Kidney (tissue), 14 donors: Measurements from ENCODE around the gene PRKG2. TPM values are rescaled to one million over a fixed set of nuclear protein-coding genes. Genes with fewer than 3 reads are reported as not detected.

Experiments used
- DNase-seq, 5 donors: peaks; one replicate each; pipeline ENCODE4 v3.0.0-alpha.2; 2013 to 2020
- FAIRE-seq: peaks from 2 replicates; lab custom pipeline; 2012; peaks lifted over from hg19 to GRCh38; lab: Jason Lieb, UNC
- H3K27ac ChIP-seq, 2 donors: one replicate each; pipeline ENCODE4 v1.7.0; 2013; ENCODE audit warnings: low read depth in 2 of 2, low read length in 2 of 2, inconsistent platforms in 1 of 2
- H3K27me3 ChIP-seq: one replicate; pipeline ENCODE4 v1.7.1; 2013; ENCODE audit warnings: low read length, inconsistent platforms; ENCODE audit not compliant: control insufficient read depth, insufficient read depth
- H3K36me3 ChIP-seq, 3 donors: one replicate each; pipeline versions ENCODE4 v1.7.0 to v1.7.1; 2013; ENCODE audit warnings: low read length in 3 of 3, control low read depth in 1 of 3, inconsistent platforms in 1 of 3; ENCODE audit not compliant: insufficient read depth in 3 of 3, control insufficient read depth in 2 of 3
- H3K4me1 ChIP-seq, 3 donors: one replicate each; pipeline versions ENCODE4 v1.7.0 to v1.7.1; 2013; ENCODE audit warnings: low read length in 3 of 3, inconsistent platforms in 1 of 3, low read depth in 1 of 3; ENCODE audit not compliant: control insufficient read depth in 2 of 3, insufficient read depth in 2 of 3
- H3K4me3 ChIP-seq, 3 donors: one replicate each; pipeline versions ENCODE4 v1.7.0 to v1.8.1; 2013; ENCODE audit warnings: low read length in 3 of 3, control low read depth in 1 of 3, inconsistent platforms in 1 of 3
- H3K9ac ChIP-seq, 3 donors: one replicate each; pipeline versions ENCODE4 v1.7.0 to v1.7.1; 2013; ENCODE audit warnings: low read length in 3 of 3, control low read depth in 1 of 3, inconsistent platforms in 1 of 3
- H3K9me3 ChIP-seq, 3 donors: one replicate each; pipeline versions ENCODE4 v1.7.0 to v1.7.1; 2013; ENCODE audit warnings: low read length in 3 of 3, control low read depth in 1 of 3, inconsistent platforms in 1 of 3; ENCODE audit not compliant: control insufficient read depth in 2 of 3, insufficient read depth in 1 of 3
- intact Hi-C: fragments of 100-400 bp; cut with DNase I; formaldehyde crosslinking; loops from one replicate; pipeline ENCODE4 v1.11.1; 2022
- polyA plus RNA-seq: library from polyadenylated mRNA; stranded (reverse); fragments of 350-450 nt; fragmentation: Illumina TruSeq; extraction: RNeasy Lipid Tissue Mini Kit (QIAGEN cat#74804); gene quantifications from one replicate; pipeline ENCODE4 v1.2.3, GENCODE V29; 2014; ENCODE audit warnings: low read depth, low replicate concordance; ENCODE audit not compliant: insufficient read depth
- total RNA-seq: library from RNA; stranded (reverse); fragmentation: NEBNext Ultra II Directional; extraction: Animal tissue kit (Norgen Biotek cat#: 25700); gene quantifications from one replicate; pipeline ENCODE4 v1.2.1, GENCODE V29; 2021
- TF ChIP-seq, protein P1 (sequence below): IDR thresholded peaks from 3 replicates; pipeline ENCODE4 v1.5.1; 2012; ENCODE audit warnings: mild to moderate bottlenecking, moderate library complexity, borderline replicate concordance; ENCODE audit not compliant: insufficient read depth; ENCODE audit errors: extremely low read depth
- donor health status: control.
- donor health status: control.
- donor health status: control.
- donor health status: control.
- donor health status: control.
- donor health status: DM: yes; HTN: yes; CAD: no.
- donor health status: Normal renal cell carcinoma (clear cell type).

The PRKG2 gene
- total and polyA plus RNA-seq, 2 donors from 2014 or later = 0.54 to 1.4 TPM

- Histone ChIP-seq H3K9me3 (no peaks in the 10 kb centered on the region), H3K36me3 (no peaks in the 10 kb centered on the region), H3K27me3 (no peaks in the 10 kb centered on the region), H3K4me3 (no peak overlapping the region), H3K9ac (no peak overlapping the region), H3K27ac (no peak overlapping the region), H3K4me1 (no peaks in the 10 kb centered on the region)
- FAIRE-seq = no peak
- intact Hi-C loops = no loop called here
- TF ChIP-seq, protein P1, sequence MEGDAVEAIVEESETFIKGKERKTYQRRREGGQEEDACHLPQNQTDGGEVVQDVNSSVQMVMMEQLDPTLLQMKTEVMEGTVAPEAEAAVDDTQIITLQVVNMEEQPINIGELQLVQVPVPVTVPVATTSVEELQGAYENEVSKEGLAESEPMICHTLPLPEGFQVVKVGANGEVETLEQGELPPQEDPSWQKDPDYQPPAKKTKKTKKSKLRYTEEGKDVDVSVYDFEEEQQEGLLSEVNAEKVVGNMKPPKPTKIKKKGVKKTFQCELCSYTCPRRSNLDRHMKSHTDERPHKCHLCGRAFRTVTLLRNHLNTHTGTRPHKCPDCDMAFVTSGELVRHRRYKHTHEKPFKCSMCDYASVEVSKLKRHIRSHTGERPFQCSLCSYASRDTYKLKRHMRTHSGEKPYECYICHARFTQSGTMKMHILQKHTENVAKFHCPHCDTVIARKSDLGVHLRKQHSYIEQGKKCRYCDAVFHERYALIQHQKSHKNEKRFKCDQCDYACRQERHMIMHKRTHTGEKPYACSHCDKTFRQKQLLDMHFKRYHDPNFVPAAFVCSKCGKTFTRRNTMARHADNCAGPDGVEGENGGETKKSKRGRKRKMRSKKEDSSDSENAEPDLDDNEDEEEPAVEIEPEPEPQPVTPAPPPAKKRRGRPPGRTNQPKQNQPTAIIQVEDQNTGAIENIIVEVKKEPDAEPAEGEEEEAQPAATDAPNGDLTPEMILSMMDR = no peak
- DNase-seq = no peak
Observed at GRCh38 chr4:81257816-81258215, 42.8 kb upstream of the PRKG2 start.

GRCh38 chr4:81257021-81257420 lies 42.0 kb upstream of the PRKG2 start:
- intact Hi-C loops = no loop called here
- Histone ChIP-seq H3K9me3 (no peaks in the 10 kb centered on the region), H3K4me1 (no peaks in the 10 kb centered on the region), H3K9ac (no peak overlapping the region), H3K36me3 (no peaks in the 10 kb centered on the region), H3K27ac (no peak overlapping the region), H3K4me3 (no peak overlapping the region), H3K27me3 (no peaks in the 10 kb centered on the region)
- TF ChIP-seq, protein P1 = no peak
- FAIRE-seq = peak; percentile 74
- DNase-seq = no peak

DNA sequence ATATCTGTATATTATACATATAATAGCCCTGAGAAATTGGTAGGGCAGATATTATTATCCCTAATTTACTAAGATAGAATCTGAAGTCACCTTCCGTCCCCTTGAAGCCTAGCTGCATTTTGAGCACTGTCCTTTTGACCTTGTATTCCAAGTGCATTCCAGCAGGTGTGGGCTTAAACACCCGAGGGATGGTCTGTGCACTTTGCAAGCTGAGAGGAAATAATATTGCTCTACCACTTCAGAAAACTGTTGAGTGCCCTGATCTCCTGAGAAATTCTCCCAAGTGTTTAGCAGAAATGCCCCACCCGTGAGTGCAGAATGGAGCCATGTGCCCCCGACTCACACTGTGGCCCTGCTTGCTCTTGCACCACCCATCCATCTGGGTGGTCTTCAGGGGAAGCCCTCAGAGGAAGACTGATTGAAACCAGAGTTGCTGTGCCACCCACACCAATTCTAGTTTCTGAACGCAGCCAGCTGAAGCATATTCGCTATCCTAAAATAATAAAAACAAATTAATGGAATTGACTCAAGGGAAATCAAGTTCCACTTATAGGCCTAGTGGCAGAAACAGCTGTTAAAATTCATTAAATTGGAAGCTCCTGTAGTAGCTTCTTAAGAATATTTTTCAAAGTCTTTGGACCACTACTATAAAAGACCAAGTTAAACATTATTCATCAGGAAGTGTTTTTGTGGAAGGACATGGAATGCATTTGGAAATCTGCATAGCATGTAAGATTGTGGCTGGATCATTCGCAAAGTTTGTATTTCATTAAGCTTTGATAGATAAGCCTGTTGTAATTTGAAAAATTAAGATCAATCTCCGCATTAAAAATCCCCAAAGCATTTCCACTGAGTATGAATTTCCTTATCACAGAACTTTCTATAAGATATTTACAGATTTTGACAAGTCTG lies 41.3 kb upstream of the PRKG2 start:
- H3K4me3 ChIP-seq = no peak overlapping the region
- H3K27ac ChIP-seq = no peak overlapping the region
- H3K27me3 ChIP-seq = no peaks in the 10 kb centered on the region
- no peaks in the 10 kb centered on the region for H3K9me3 ChIP-seq
- H3K4me1 ChIP-seq = no peaks in the 10 kb centered on the region
- intact Hi-C loops = no loop called here
- no peak for DNase-seq
- TF ChIP-seq, protein P1 = no peak
- H3K9ac ChIP-seq = no peak overlapping the region
- no peak for FAIRE-seq
- no peaks in the 10 kb centered on the region for H3K36me3 ChIP-seq
